NCI-H2081 (cell line): ENCODE measurements around the gene BEST2.
A peak's percentile ranks its signal among the peaks of the same experiment; 100 is the strongest.

Experiments used
- DNase-seq, 2 experiments: peaks; one replicate each; lab custom pipeline; 2025; lab: John Stamatoyannopoulos, UW

The BEST2 gene

DNA sequence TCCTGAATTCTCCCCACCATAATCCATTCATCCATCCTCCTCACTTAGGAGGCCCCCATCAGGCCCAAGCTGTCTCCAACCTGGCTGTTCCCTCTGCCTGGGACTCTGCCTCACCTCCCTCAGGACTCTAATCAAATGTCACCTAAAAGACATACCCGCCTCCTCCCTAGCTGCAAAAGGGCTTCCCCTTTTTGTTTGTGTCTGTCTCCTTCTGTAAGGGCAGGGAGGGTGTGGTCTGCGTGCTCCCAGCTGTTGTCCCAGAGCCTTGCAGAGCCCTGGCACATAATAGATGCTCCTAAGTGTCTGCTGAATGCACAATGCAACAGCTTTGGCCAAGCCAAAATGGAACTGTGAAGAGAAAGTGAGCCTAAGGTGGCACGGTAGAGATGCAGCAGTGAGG lies 21.5 kb upstream of the BEST2 start:
- no peak for DNase-seq

DNA sequence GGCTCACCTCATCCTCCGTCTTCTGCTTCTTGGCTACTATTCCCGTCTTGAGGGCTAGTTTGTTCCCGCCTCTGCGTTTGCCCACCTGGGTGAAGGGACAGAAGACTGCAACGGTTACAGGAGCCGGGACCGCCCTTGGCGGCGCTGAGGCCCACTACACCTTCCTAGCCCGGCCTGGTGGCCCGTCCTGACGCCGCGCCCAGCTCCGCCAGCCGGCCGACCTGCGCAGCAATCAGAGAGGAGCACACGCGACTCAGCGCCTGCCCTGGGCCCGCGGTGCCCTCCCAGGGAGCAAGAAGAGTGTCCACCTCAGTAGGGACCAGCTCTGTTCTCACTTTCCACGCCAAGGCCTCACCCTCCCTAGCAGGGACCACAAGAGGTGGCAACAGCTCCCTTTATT lies 20.3 kb upstream of the BEST2 start:
- DNase-seq, result no peak

DNA sequence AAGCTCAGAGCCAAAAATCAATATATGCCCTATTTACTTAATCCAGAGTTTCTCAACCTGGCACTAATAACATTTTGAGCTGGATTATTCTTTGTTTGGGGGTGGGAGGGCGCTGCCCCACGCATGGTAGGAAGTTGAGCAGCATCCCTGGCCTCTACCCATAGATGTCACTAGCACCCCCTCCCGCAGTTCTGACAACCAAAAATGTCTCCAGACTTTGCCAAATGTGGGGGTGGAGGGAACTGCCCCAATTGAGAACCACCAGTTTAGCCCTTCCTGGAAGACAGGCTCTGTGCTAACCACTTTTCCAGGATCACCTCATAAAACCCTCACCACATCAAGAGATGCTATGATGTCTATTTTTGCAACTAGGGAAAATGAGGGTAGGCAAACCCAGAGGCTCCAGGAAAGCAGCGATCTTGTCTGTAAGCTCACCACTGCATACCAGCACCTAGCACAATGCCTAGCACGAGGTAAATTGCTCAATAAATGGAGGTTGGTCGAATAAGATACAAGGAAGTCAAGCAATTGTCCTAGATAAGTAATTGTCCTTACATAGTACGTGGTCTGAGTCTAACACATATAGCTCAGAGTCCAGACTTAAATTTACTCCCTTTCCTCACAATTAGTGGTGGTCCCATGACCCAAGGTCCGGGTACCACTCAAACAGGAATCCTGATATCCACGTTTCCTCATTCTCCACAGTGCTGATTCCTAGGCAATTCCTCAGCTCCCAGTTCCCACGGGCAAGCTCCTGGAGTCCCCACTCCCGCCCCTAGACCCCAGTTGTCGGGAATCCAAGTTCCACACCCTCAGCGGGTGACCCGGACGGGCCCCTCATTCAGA lies 18.0 kb upstream of the BEST2 start:
- peak; percentile 19 to 36 for DNase-seq

DNA sequence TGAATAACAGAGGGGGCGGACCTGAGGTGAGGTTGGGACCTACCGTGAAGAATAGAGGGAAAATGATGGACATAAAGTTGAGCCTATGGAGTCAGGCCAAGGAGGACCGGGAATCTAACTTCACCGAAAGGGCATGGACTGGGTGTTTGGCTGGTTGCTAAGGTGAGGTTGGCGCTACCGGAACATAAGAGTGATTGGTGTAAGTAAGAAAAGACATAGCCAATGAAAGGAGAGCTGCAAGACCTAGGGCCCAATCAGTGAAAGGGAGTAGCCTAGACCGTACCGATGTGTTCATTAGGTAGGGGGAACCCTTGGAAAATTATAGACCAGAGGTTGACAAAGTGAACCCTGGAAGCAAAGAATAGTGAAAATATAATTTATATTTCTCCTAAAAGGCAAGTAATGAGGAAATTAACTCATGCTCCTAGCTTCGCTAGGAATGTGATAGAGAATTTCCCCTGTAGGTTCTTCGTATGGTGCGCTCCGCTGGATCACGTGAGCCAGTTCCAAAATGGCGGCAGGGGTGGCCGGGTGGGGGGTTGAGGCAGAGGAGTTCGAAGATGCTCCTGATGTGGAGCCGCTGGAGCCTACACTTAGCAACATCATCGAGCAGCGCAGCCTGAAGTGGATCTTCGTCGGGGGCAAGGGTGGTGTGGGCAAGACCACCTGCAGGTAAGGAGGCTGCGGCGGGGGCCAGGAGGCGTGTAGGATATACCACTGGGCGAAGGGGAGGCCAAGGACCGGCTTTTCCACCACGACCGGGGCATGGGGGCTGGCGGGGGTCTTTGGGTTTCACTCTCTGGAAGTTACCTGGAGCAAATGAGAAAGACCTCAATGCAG lies 14.4 kb upstream of the BEST2 start, which contains the start of gene GET3:
Gene GET3 (plus strand): TSS at position 503 of the 840 bp plus-strand sequence. CDS start 9 bp downstream, at position 512.
- DNase-seq, result peak; percentile 99 to 100

DNA sequence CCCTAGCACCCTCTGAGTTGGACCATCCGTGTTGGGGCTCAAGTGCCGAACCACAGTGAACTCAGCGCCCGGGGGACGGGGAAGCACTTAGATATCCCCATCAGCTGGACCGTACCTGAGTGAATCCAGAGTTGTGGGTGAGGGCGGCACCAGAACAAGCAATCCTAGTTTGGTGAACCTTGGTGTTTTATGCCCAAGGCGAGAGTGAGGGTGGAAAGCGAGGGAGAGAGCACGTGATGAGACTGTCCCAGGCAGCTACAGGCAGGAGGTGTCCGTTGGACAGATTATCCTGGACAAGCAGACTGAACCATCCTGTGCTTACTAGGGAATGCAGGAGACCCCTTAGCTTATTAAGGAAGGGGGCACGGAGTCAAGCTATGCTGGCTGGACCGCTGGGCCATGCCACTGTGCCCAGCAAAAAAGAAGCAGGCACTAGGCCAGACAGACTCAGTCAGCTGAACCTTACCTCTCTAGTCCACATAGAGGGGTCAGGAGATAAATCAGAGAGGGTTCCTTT lies 13.7 kb upstream of the BEST2 start:
- no peak for DNase-seq

DNA sequence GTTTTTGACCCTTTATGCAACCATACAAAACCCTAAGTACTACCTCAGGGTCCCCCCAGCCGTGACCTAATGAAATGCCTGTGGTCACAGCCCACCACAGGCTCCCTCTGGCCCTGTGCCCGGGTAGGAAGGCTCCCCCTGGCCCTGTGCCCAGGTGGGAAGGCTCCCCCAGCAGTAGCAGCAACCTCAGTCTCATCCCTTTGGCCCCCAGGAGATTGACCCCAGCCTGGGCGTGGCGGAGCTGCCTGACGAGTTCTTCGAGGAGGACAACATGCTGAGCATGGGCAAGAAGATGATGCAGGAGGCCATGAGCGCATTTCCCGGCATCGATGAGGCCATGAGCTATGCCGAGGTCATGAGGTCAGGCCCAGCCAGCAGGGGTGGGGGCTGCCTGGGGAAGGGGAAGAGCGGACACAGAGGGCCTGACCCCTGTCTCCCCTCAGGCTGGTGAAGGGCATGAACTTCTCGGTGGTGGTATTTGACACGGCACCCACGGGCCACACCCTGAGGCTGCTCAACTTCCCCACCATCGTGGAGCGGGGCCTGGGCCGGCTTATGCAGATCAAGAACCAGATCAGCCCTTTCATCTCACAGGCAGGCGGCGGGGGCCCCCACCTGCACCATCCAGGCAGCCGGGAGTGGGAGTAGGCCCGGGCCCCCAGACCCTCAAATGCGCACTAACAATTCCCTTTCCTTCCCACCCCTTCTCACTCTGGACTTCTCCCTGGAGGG lies 6.3 kb upstream of the BEST2 start:
- no peak for DNase-seq

DNA sequence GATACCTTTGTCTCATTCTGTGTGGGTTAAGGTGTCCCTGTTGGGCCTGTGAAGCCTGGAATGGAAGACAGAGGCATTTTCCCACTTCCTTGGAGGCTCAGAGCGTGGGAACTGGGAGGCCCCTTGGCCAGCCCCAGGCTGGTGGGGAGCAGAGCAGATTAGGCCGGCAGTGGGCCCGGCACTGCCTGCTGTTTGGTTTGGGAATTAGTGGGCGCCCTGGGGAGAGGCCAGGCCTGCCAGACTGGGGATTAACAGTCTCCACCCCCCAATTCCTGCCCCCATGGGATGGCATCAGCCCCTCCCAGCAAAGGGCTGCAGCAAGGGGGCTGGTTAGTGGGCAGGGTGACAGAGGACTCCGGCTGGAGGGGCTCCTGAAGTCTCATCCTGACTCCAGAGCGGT lies 3.1 kb upstream of the BEST2 start:
- no peak for DNase-seq

DNA sequence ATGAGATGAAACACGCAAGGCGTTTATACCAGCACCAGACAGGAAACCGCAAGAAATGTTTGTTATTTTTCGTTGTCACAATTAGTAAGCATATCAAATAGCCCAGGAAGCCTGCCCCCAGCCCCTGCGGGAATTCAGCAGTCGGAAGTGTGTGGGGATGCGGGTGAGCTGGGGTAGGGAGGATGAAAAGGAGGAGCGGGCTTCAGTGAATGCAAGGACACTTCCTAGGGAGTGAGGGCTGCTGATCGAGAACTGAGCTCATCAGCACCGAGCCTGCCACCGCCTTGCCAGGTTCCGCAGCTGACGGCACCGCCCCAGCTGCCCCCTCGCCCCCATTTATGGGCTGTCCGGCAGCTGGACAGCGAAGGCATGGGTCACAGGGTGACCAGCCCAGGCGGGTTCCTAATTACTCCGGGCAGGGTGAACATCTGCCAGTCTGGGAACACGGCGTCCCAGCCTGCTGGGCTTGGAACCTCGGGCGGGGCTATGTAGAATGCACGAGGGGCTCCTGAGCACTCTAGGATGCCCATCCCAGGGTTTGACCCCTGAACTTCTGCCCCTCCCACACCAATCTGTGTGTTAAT lies 1.6 kb upstream of the BEST2 start:
- DNase-seq, result peak; percentile 2 to 12

DNA sequence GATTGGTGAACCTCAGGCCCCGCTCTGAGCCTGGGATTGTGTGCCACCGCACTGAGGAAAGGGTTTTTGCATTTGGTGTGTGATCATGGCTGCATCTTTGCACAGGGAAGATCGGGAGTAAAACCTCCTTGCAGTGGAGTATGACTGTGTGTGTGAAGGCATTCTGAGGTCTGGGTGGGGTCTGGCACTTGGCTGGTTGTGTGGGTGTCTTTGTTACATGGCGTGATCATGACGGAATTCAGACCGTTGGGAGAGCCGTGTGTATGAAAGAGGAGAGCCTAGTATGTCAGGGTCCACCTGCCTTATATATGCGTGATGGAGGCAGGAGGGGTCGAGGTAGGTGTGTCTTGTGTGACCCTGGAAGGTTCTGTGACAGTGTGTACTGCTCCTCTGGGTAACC lies 740 bp upstream of the BEST2 start:
- DNase-seq, result no peak

DNA sequence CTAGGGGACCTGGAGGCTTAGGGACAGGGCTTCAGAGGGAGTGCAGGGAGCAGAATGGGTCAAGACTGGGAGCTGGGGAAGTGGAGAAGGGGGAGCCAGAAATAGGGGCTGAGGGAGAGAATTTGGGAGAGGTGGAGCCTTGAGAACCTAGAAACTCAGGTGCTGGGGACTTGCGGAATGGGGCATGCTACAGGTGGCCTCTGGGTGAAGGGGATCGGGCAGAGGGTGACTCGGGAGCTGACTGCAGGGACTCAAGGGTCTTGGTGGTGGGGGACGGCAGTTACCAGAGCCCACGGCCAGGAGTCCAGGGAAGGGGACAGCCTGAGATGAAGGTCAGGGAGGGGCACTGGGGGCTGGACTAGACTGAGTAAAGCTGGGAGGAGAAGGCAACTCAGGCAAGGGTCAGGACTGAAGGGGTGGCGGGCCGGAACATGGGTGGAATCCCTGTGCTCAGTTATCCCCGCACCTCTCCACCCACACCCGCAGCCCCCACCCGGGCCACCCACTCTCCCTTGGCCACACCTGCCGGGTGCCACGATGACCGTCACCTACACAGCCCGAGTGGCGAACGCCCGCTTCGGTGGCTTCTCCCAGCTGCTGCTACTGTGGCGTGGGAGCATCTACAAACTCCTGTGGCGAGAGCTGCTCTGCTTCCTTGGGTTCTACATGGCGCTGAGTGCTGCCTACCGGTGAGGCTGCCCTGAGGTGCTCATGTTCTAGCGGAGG lies 628 bp downstream of the BEST2 start:
- DNase-seq, result no peak

DNA sequence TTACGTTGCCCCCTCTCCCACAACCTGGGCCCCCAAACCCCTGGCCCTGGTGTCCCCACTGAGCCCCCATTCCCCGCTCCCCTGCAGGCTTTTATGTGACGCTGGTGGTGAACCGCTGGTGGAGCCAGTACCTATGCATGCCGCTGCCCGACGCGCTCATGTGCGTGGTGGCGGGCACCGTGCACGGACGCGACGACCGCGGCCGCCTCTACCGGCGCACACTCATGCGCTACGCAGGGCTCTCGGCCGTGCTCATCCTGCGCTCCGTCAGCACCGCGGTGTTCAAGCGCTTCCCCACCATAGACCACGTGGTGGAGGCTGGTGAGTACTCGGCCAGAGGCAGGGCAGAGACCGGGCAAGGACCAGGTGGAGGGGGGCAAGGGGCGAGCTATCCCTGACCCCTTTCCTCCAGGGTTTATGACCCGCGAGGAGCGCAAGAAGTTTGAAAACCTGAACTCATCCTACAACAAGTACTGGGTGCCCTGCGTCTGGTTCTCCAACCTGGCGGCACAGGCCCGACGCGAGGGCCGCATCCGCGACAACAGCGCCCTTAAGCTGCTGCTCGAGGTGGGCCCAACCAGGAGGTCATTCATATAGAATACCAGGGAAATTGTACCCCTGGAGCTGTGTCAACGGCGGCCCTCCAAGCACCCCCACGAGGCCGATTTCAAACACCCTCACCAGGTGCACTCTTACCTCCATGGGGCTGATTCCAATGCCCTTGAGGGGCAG lies 3.0 kb downstream of the BEST2 start:
- DNase-seq, result no peak

DNA sequence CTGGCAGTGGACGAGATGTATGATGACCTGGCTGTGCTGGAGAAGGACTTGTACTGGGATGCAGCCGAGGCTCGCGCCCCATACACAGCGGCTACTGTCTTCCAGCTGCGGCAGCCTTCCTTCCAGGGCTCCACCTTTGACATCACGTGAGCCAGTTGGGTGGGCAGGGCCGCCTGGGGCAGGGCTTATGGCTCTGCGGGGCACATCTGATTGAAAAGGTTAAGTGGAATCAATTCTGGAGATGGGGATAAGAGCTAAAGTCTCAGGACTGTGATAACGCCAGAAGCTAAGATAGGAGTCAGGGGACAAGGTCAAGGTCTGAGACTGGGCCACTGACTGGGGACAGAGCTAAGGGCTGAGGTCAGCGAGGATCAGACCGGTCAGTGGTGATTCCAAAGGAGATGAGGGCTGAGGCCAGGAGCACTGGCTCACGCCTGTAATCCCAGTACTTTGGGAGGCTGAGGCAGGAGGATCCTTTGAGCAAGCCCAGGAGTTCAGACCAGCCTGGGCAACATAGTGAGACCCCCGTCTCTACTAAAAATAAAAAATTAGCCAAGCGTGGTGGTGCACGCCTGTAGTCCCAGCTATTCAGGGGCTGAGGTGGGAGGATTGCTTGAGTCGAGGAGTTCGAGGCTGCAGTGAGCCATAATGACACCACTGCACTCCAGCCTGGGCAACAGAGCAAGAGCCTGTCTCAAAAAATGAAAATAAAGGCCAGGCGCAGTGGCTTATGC lies 4.7 kb downstream of the BEST2 start:
- DNase-seq, result no peak

DNA sequence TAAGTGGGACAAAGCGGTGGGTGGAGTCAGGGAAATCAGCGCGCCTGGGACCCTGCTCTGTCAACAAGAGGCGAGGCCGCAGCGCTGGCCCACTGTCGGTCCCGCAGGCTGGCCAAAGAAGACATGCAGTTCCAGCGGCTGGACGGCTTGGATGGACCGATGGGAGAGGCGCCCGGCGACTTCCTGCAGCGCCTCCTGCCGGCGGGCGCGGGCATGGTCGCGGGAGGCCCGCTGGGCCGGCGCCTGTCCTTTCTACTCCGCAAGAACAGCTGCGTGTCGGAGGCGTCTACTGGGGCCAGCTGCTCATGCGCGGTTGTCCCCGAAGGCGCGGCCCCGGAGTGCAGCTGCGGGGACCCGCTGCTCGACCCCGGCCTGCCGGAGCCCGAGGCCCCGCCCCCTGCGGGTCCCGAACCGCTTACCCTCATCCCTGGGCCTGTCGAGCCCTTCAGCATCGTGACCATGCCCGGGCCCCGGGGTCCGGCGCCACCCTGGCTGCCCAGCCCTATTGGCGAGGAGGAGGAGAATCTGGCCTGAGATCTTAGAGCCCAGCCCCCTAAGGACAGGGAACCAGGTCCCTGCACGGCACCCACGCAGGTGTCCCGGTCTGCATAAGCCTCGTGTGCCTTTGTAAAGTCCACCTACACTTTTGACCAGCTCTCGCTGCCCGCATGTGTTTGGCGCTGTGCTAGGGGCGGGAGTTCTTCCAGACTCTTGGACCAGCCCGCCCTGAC lies 6.1 kb downstream of the BEST2 start:
- DNase-seq, result peak; percentile 29 to 48

DNA sequence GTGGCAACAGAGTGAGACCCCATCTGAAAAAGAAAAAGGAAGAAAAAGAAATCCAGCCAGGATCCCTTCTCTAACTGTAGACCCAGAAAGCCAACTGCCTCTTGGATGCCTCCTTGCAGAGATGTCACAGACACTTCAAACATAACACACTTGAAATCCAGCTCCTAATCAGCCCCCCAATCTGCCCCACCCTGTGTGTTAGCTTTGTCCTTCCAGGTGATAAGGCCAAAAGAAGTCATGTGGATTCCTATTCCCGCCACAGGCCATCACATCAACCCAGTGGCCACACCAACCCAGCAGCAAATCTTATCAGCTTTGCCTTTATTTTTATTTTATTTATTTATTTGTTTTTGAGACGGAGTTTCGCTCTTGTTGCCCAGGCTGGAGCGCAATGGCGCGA lies 8.1 kb downstream of the BEST2 start:
- no peak for DNase-seq

DNA sequence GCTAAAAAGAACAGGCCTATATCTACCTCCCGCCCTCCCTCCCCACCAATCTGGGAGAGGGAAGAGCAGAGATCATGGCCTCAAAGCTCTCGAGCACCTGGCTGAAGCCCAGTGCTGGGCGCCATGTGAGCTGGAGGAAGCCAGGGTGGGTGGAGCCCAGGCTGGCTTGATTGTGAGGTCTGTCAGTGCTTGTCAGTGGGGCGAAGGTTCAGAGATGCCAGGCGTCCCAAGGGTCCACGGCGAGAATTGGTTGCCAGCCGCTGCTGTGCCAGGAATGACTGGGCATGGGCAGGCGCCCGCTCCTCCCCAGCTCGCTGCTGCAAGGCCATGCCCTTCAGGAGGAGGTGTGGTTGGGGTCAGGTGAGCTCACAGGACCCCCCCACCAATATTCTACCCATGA lies 11.5 kb downstream of the BEST2 start:
- DNase-seq, result no peak

DNA sequence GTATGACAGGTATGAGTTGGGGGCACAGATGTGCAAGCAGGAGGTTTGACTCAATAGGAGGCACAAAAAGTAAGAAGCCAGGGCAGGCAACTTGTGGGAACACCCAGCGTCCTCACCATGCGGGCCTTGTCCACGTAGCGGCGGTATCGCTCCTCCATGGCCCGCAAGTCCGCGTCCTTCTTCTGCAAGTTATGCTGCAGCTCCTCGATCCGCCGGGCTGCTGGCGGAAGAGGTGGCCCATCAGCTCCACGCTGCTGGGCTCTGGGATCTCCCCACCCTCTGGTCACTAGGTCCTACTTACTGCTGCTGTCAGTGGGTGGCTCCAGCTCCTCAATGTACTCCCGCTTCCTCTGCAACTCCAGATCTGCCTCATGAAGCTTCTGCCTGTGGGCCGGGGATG lies 13.1 kb downstream of the BEST2 start:
- no peak for DNase-seq

DNA sequence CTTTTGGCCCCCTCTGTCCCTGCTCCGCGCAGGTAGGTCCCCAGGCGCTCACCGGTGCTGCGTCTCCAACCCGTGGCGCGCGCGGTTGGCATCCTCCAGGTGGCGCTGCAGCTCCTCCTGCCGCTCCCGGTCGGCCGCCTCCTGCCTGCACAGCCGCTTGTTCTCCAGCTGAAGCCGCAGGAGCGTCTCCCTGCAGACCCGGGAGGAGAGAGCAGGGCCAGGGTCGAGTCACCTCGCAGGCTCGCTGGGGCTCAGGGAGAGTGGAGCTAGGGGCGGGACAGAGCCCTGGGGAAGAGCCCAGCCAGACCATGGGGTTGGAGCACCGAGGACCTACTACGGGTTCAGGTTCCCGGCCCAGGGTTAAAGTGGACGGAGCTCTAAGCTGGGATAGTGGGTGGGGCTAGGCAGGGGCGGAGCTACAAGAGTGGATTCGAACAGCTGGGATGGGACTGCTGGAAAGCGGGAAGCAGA lies 14.5 kb downstream of the BEST2 start:
- DNase-seq, result peak; percentile 71

DNA sequence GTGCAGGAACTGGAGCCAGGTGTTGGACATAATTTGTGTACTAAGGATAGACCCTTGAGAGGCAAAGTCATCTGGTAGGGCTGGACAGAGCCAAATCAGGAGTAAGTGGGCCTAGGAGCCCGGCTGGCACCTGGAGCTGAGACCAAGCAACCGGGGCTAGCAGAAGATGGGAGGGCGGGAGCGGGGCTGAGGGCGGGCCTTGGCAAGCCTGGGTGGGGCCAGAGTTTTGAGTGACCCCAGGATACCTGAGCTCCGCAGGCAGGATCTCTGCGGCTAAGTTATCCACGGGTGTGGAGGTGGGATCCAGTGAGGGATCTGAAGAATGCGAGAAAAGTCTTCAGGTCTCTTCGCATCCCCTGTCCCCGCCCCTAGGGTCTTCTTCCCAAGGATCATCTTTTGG lies 15.6 kb downstream of the BEST2 start:
- no peak for DNase-seq

DNA sequence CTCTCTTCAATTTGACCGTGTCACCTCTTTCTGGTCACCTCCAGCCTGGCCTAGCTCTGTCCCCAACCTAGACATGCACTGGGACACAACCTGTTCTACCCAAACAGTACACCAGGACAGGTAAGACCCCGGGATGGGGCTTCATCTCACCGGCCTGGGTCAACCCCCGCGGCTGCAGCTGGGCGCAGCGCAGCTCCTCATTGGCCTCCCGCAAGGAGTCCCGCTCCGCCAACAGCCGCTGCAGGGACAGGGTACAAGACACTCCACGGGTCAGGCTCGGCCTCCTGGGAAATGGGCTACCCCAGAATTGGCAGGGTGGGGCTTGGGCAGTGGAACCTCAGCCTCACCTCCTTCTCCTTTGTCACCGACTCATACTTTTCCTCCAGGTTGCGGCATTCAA lies 16.1 kb downstream of the BEST2 start:
- no peak for DNase-seq
